Karpas-422 (cell line): ENCODE measurements around the gene CACNA1I. TPM values are rescaled to one million over a fixed set of nuclear protein-coding genes. Genes with fewer than 3 reads are reported as not detected.

Experiments
- DNase-seq: peaks from one replicate; pipeline ENCODE4 v3.0.0-alpha.2; 2015
- H2AFZ ChIP-seq: fragments of 200-600 bp; sonication (generic); 2 replicates; pipeline ENCODE4 v1.6.1; 2014; ENCODE audit warnings: antibody characterized with exemption, low read length, mixed read lengths
- H3K27ac ChIP-seq: fragments of 200-600 bp; sonication (generic); 2 replicates; pipeline ENCODE4 v1.5.1; 2014; ENCODE audit warnings: mild to moderate bottlenecking, low read length, moderate library complexity
- H3K27me3 ChIP-seq: fragments of 200-600 bp; sonication (generic); 2 replicates; pipeline ENCODE4 v1.6.1; 2014; ENCODE audit warnings: low read length, mixed read lengths
- H3K36me3 ChIP-seq: fragments of 200-600 bp; sonication (generic); 2 replicates; pipeline ENCODE4 v1.6.1; 2014; ENCODE audit warnings: low read length, mixed read lengths; ENCODE audit not compliant: insufficient read depth
- H3K4me1 ChIP-seq: fragments of 200-600 bp; sonication (generic); 2 replicates; pipeline ENCODE4 v1.6.1; 2014; ENCODE audit warnings: mild to moderate bottlenecking, low read length, mixed read lengths
- H3K4me2 ChIP-seq: fragments of 200-600 bp; sonication (generic); 2 replicates; pipeline ENCODE4 v1.6.1; 2014; ENCODE audit warnings: low read length, low read depth, mild to moderate bottlenecking; ENCODE audit not compliant: poor library complexity, severe bottlenecking
- H3K4me3 ChIP-seq: fragments of 200-600 bp; sonication (generic); 2 replicates; pipeline ENCODE4 v1.5.1; 2014; ENCODE audit warnings: mild to moderate bottlenecking, antibody characterized with exemption, low read length, mixed read lengths
- H3K79me2 ChIP-seq: fragments of 200-600 bp; sonication (generic); 2 replicates; pipeline ENCODE4 v1.6.1; 2014; ENCODE audit warnings: mild to moderate bottlenecking, low read length, mixed read lengths
- H3K9ac ChIP-seq: fragments of 200-600 bp; sonication (generic); 2 replicates; pipeline ENCODE4 v1.6.0; 2014; ENCODE audit warnings: low read length
- H3K9me2 ChIP-seq: fragments of 200-600 bp; sonication (generic), shearing (Covaris generic); replicated peaks from 2 replicates; pipeline ENCODE4 v1.6.0; 2014; ENCODE audit warnings: mild to moderate bottlenecking, low read length, moderate library complexity; ENCODE audit not compliant: insufficient read depth
- H3K9me3 ChIP-seq: fragments of 300-700, 200-600 bp; sonication (generic); 2 replicates; pipeline ENCODE4 v1.6.1; 2014; ENCODE audit warnings: low read length, mixed read lengths
- H4K20me1 ChIP-seq: fragments of 200-600 bp; sonication (generic); 2 replicates; pipeline ENCODE4 v1.6.1; 2014; ENCODE audit warnings: mild to moderate bottlenecking, antibody characterized with exemption, low read length, low read depth; ENCODE audit not compliant: insufficient read depth
- total RNA-seq: library from RNA; depleted of rRNA; stranded (reverse); fragments of >200 nt; shearing (Covaris generic); gene quantifications from 2 replicates; pipeline ENCODE4 v1.2.3, GENCODE V29; 2014; ENCODE audit warnings: low replicate concordance

The CACNA1I gene
- total RNA-seq, 1 experiment from 2014 or later = not detected

DNA sequence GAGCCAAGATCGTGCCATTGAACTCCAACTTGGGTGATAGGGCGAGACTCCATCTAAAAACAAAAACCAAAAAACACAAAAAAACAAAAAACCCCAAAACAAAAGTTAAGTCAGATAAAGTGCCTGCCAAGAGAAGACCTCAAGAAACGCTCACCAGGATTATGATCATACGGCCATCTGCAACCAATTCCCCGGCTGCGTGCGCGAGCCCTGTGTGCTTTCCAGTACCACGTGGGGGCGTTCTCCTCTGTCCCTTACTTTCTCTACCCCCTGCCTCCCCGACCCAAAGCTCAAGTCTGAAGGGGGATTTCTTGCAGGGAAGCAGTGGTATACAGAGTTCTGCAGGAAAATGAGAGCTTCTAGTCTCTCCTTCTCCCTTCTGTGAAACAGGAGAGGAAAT is 27.5 kb upstream of the CACNA1I start:
- H2AFZ ChIP-seq = no peak overlapping the region
- no peaks in the 10 kb centered on the region for H3K36me3 ChIP-seq
- H3K9me3 ChIP-seq = no peaks in the 10 kb centered on the region
- no peak overlapping the region for H3K4me2 ChIP-seq
- no peaks in the 10 kb centered on the region for H4K20me1 ChIP-seq
- no peak overlapping the region for H3K9ac ChIP-seq
- no peak overlapping the region for H3K27ac ChIP-seq
- DNase-seq = peak; percentile 82
- H3K27me3 ChIP-seq = no peaks in the 10 kb centered on the region
- H3K9me2 ChIP-seq = no peaks in the 10 kb centered on the region
- H3K4me3 ChIP-seq = no peak overlapping the region
- H3K4me1 ChIP-seq = peaks cover 1% of the 10 kb centered on the region
- H3K79me2 ChIP-seq = no peaks in the 10 kb centered on the region

DNA sequence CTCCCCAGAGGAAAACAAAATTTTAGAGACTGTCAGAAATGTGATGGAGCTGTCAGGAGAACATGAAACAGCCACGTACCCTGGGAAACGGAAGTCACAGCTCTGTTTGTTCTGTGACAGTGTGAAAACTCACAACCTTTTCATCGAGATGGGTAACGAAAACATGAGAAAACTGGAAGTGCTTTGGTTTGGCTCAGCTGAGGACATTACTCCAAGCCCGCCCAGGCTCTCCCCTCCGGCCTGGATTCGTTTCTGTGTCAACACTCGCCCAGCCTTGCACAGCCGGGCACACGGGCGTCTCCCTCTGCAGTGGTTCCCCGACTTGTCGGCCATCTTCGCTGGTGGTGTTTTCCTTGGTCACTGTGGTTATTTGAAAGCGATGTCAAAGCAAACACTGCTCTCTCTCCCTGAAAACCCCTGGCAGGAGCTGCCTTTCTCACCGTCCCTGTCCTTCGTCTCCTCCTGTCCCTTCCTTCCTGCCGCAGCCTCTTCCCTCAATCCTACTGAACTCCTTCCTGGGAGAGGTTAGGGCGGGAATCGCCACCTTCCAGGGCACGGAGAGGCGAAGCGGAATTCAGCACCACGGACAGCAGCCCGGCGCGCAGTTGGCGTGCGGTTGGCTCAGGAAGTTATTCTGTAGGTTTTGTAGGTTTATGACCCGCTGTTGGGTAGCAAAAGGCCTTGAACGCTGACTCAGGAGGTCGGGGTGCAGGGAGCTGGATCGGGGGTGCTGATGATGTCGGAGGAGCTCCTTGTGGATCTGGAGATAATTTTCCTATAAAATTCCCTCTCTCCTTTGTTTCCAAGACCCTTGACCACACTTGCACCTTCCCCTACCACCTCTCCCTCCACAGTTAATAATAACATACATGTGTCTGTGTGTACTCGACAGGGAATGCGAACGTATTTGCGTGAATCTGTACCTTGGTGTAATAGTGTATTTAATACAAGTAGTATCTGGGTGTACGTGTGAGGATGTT is 24.9 kb upstream of the CACNA1I start:
- no peaks in the 10 kb centered on the region for H3K36me3 ChIP-seq
- H3K4me3 ChIP-seq = no peak overlapping the region
- H3K4me1 ChIP-seq = no peaks in the 10 kb centered on the region
- no peaks in the 10 kb centered on the region for H3K9me2 ChIP-seq
- no peak overlapping the region for H3K4me2 ChIP-seq
- no peak overlapping the region for H3K27ac ChIP-seq
- DNase-seq = no peak
- no peaks in the 10 kb centered on the region for H4K20me1 ChIP-seq
- no peaks in the 10 kb centered on the region for H3K79me2 ChIP-seq
- H3K27me3 ChIP-seq = no peaks in the 10 kb centered on the region
- H3K9ac ChIP-seq = no peak overlapping the region
- H3K9me3 ChIP-seq = no peaks in the 10 kb centered on the region
- H2AFZ ChIP-seq = no peak overlapping the region

DNA sequence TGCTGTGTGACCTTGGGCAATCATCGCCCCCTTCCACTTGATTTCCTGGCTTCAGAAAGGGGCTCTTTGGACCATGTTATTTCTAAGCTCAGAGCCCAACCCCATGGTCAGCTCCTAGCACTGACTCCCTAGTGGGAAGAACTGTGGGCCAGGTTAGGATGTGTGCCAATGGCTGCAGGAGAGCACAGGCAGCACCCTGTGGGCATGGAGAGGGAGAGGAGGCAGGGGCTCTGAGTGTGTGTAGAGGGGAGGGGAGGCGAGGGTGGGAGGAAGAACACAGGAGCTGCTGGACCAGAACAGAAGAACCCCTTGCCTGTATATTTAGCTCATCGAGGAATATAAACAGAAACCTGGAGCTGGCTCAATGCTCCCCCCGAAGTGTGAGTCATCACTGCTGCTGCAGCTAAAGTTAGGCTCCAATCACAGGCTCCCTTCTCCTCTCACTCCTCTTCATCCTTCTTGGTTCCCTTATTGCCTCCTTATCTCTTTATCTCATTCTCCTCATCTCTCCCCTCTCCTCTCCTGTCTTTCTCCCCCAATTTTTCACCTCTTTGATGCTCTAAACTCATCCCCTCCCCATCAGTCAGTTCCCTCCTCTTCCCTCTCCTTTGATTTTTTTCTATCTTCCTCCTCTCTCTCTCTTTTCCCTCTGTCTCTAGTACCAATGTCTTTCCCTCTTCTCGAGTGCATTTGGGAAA is 23.5 kb upstream of the CACNA1I start:
- Histone ChIP-seq H3K4me3 (no peak overlapping the region), H4K20me1 (no peaks in the 10 kb centered on the region), H3K9ac (no peak overlapping the region), H3K27me3 (no peaks in the 10 kb centered on the region), H3K9me3 (no peaks in the 10 kb centered on the region), H3K36me3 (no peaks in the 10 kb centered on the region), H3K4me1 (no peaks in the 10 kb centered on the region), H3K27ac (no peak overlapping the region), H3K79me2 (no peaks in the 10 kb centered on the region), H3K9me2 (no peaks in the 10 kb centered on the region), H3K4me2 (no peak overlapping the region), H2AFZ (no peak overlapping the region)
- no peak for DNase-seq

DNA sequence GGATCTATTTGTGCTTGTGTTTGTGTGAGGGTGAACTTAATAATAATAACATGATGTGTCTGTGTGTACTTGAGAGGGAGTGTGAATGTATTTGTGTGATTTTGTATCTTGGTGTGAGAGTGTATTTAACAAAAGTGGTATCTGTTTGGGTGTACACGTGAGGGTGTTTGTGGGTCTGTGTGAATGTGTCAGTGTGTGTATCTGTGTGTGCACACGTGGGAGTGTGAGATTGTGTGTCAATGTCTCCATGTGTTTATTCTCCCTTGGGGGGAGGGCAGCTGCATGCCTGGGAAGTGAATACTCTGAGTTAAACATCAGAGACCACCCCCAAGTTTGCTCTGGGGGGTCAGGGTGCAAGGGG is 23.0 kb upstream of the CACNA1I start:
- Histone ChIP-seq H3K9ac (no peak overlapping the region), H3K9me3 (no peaks in the 10 kb centered on the region), H3K9me2 (no peaks in the 10 kb centered on the region), H3K4me3 (no peak overlapping the region), H2AFZ (no peak overlapping the region), H3K27me3 (no peaks in the 10 kb centered on the region), H3K27ac (no peak overlapping the region), H3K36me3 (no peaks in the 10 kb centered on the region), H4K20me1 (no peaks in the 10 kb centered on the region), H3K79me2 (no peaks in the 10 kb centered on the region), H3K4me1 (no peaks in the 10 kb centered on the region), H3K4me2 (no peak overlapping the region)
- no peak for DNase-seq

DNA sequence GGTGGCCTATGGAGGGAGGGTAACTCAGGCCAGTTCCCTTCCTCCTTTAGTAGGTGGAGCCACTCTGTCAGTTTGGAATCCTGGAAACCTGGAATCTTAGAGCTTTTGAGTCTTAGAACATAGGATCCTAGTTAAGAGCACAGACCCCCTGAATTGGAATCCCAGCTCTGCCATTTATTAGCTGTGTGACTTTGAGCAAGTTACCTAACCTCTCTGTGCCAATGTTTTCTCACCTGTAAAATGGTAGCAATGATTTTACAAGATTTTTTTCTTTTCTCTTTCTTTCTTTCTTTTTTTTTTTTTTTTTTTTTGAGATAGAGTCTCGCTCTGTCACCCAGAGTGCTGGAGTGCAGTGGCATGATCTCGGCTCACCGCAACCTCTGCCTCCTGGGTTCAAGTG is 17.1 kb upstream of the CACNA1I start:
- Histone ChIP-seq H3K4me1 (no peaks in the 10 kb centered on the region), H3K27ac (no peak overlapping the region), H2AFZ (no peak overlapping the region), H4K20me1 (no peaks in the 10 kb centered on the region), H3K9me2 (no peaks in the 10 kb centered on the region), H3K36me3 (no peaks in the 10 kb centered on the region), H3K4me3 (no peak overlapping the region), H3K9me3 (no peaks in the 10 kb centered on the region), H3K4me2 (no peak overlapping the region), H3K9ac (no peak overlapping the region), H3K79me2 (no peaks in the 10 kb centered on the region), H3K27me3 (no peaks in the 10 kb centered on the region)
- no peak for DNase-seq

- Histone ChIP-seq H3K27me3 (no peaks in the 10 kb centered on the region), H3K9ac (no peak overlapping the region), H3K4me1 (no peaks in the 10 kb centered on the region), H4K20me1 (no peaks in the 10 kb centered on the region), H2AFZ (no peak overlapping the region), H3K36me3 (no peaks in the 10 kb centered on the region), H3K9me2 (no peaks in the 10 kb centered on the region), H3K4me2 (no peak overlapping the region), H3K9me3 (no peaks in the 10 kb centered on the region), H3K27ac (no peak overlapping the region), H3K79me2 (no peaks in the 10 kb centered on the region), H3K4me3 (no peak overlapping the region)
- DNase-seq = no peak
These were observed 16.4 kb upstream of the CACNA1I start for GRCh38 chr22:39554151-39554550.

GRCh38 chr22:39556970-39557841 is 13.3 kb upstream of the CACNA1I start:
- Histone ChIP-seq H3K36me3 (no peaks in the 10 kb centered on the region), H3K4me1 (no peaks in the 10 kb centered on the region), H3K27ac (no peak overlapping the region), H4K20me1 (no peaks in the 10 kb centered on the region), H3K9me2 (no peaks in the 10 kb centered on the region), H3K27me3 (no peaks in the 10 kb centered on the region), H3K4me3 (no peak overlapping the region), H3K4me2 (no peak overlapping the region), H2AFZ (no peak overlapping the region), H3K9ac (no peak overlapping the region), H3K79me2 (no peaks in the 10 kb centered on the region), H3K9me3 (no peaks in the 10 kb centered on the region)
- no peak for DNase-seq

- Histone ChIP-seq H3K9me2 (no peaks in the 10 kb centered on the region), H3K9ac (no peak overlapping the region), H4K20me1 (no peaks in the 10 kb centered on the region), H3K4me2 (no peak overlapping the region), H2AFZ (no peak overlapping the region), H3K27me3 (no peaks in the 10 kb centered on the region), H3K4me3 (no peak overlapping the region), H3K27ac (no peak overlapping the region), H3K9me3 (no peaks in the 10 kb centered on the region), H3K4me1 (no peaks in the 10 kb centered on the region), H3K79me2 (no peaks in the 10 kb centered on the region), H3K36me3 (no peaks in the 10 kb centered on the region)
- DNase-seq = no peak
These were observed 12.3 kb upstream of the CACNA1I start for GRCh38 chr22:39558254-39558727.
